ENCODE data around the gene GRAMD1A. TPM values are rescaled to one million over a fixed set of nuclear protein-coding genes. Genes with fewer than 3 reads are reported as not detected.

The GRAMD1A gene
- total RNA-seq, 1 experiment from 2014 or later, result 125 TPM

- Histone ChIP-seq H3K4ac (ENCODE audit: low read depth, low read length) (no peak overlapping the region), H3K56ac (ENCODE audit: insufficient read length, low read depth, low read length) (no peak overlapping the region), H3T11ph (ENCODE audit: low read length) (no peak overlapping the region), H2BK120ac (ENCODE audit: low read depth, low read length, poor library complexity, severe bottlenecking) (no peak overlapping the region), H2AFZ (ENCODE audit: low read length) (no peak overlapping the region), H3K27ac (ENCODE audit: insufficient read length, low read depth, low read length) (no peak overlapping the region), H3K79me2 (ENCODE audit: insufficient read depth, low read length) (no peaks in the 10 kb centered on the region), H3K4me1 (ENCODE audit: insufficient read depth, low read length) (no peaks in the 10 kb centered on the region), H3K9me3 (ENCODE audit: control insufficient read depth, low read depth, low read length) (no peaks in the 10 kb centered on the region), H3K23ac (ENCODE audit: insufficient read length, low read depth, low read length) (no peak overlapping the region), H3K23me2 (ENCODE audit: insufficient read length, low read depth, low read length, poor library complexity, severe bottlenecking) (no peaks in the 10 kb centered on the region), H3K18ac (ENCODE audit: insufficient read length, low read depth, low read length) (no peak overlapping the region), H2BK20ac (ENCODE audit: low read depth, low read length, poor library complexity, severe bottlenecking) (no peak overlapping the region), H2BK15ac (ENCODE audit: low read depth, low read length) (no peak overlapping the region), H4K20me1 (ENCODE audit: control insufficient read depth, insufficient read depth, insufficient read length) (no peaks in the 10 kb centered on the region), H2BK12ac (ENCODE audit: insufficient read length, low read depth, low read length) (no peak overlapping the region), H4K5ac (ENCODE audit: insufficient read length, low read depth, low read length) (no peak overlapping the region), H3K14ac (ENCODE audit: insufficient read depth, low read length) (no peak overlapping the region), H4K8ac (replicated peaks; ENCODE audit: insufficient read length, low read depth, low read length) (no peak overlapping the region), H2BK5ac (ENCODE audit: insufficient read length, low read length) (no peak overlapping the region), H3K4me2 (ENCODE audit: insufficient read depth, insufficient read length, low read length) (no peak overlapping the region), H3K9ac (ENCODE audit: extremely low read depth, insufficient read length, low read length) (no peak overlapping the region), H3K79me1 (ENCODE audit: insufficient read depth, low read depth, low read length, poor library complexity, severe bottlenecking) (no peaks in the 10 kb centered on the region), H3K27me3 (ENCODE audit: insufficient read depth, low read length) (no peaks in the 10 kb centered on the region), H2AK5ac (ENCODE audit: insufficient read length, low read length) (no peak overlapping the region), H4K91ac (ENCODE audit: insufficient read length, low read depth, low read length) (no peak overlapping the region)
- Mint-ChIP-seq H3K4me3 (no peak overlapping the region), H3K27me3 (ENCODE audit: low read depth) (peaks cover 32% of the 10 kb centered on the region), H3K36me3 (ENCODE audit: insufficient read depth in 1 of 3, low read depth in 3 of 3) (peaks cover 0 to 4% (median 0%) of the 10 kb centered on the region in 3 experiments; a peak in 2 of 7 replicates), H3K27ac (no peak overlapping the region), H3K9me3 (peaks cover 0 to 5% of the 10 kb centered on the region in 2 experiments; a peak in 1 of 5 replicates), H3K4me1 (peaks cover 12% of the 10 kb centered on the region in 2 experiments)
- no peak for DNase-seq
- TF ChIP-seq, protein P1, sequence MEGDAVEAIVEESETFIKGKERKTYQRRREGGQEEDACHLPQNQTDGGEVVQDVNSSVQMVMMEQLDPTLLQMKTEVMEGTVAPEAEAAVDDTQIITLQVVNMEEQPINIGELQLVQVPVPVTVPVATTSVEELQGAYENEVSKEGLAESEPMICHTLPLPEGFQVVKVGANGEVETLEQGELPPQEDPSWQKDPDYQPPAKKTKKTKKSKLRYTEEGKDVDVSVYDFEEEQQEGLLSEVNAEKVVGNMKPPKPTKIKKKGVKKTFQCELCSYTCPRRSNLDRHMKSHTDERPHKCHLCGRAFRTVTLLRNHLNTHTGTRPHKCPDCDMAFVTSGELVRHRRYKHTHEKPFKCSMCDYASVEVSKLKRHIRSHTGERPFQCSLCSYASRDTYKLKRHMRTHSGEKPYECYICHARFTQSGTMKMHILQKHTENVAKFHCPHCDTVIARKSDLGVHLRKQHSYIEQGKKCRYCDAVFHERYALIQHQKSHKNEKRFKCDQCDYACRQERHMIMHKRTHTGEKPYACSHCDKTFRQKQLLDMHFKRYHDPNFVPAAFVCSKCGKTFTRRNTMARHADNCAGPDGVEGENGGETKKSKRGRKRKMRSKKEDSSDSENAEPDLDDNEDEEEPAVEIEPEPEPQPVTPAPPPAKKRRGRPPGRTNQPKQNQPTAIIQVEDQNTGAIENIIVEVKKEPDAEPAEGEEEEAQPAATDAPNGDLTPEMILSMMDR (conservative IDR thresholded peaks at IDR 0.05), result no peak
- WGBS (ENCODE audit: extremely low coverage, insufficient read length, low lambda C conversion rate), result no CpG with 5 or more reads among the region's 7 CpGs
Measured at GRCh38 chr19:35062942-35063341, 62.8 kb downstream of the GRAMD1A start.
